Adrenal gland (tissue), 12 donors: ENCODE measurements around the gene KDM4B. TPM values are rescaled to one million over a fixed set of nuclear protein-coding genes. Genes with fewer than 3 reads are reported as not detected.

ENCODE experiments used
- DNase-seq, 7 donors: peaks; one replicate each; pipeline ENCODE4 v3.0.0-alpha.2; 2019 to 2020
- H3K27ac ChIP-seq, 5 donors: fragments of 200-600 bp; sonication (generic) in 4 of 5; 1 replicate in 3 of 5; 2 replicates in 2 of 5; pipeline versions ENCODE4 v1.5.1 to v1.8.0; 2016 to 2020; ENCODE audit warnings: mild to moderate bottlenecking in 1 of 5
- H3K27me3 ChIP-seq: fragments of 200-600 bp; 2 replicates; pipeline ENCODE4 v1.8.0; 2021
- H3K36me3 ChIP-seq, 2 donors: fragments of 200-600 bp; replicated peaks in 1 of 2; 1 replicate in 1 of 2; 2 replicates in 1 of 2; pipeline versions ENCODE4 v1.5.1 to v1.8.0; 2018 to 2022
- H3K4me1 ChIP-seq, 2 donors: fragments of 200-600 bp; replicated peaks in 1 of 2; 1 replicate in 1 of 2; 2 replicates in 1 of 2; pipeline versions ENCODE4 v1.5.1 to v1.8.0; 2018 to 2021
- H3K4me3 ChIP-seq, 4 donors: fragments of 200-600 bp; sonication (generic) in 3 of 4; one replicate each; pipeline ENCODE4 v1.5.1; 2016 to 2018
- H3K9me3 ChIP-seq, 3 donors: fragments of 200-600 bp; sonication (generic) in 1 of 3; replicated peaks in 1 of 3; 1 replicate in 2 of 3; 2 replicates in 1 of 3; pipeline versions ENCODE4 v1.5.1 to v1.8.0; 2016 to 2021
- CTCF ChIP-seq, 6 experiments: fragments of 450-650 bp in 4 of 6; fragments of 200-600 bp in 2 of 6; sonication (generic) in 1 of 6; IDR thresholded peaks; 1 replicate in 5 of 6; 2 replicates in 1 of 6; pipeline versions ENCODE4 v1.5.1 to v1.8.0; 2016 to 2021; ENCODE audit warnings: antibody characterized with exemption in 6 of 6, mild to moderate bottlenecking in 2 of 6, moderate library complexity in 1 of 6
- POLR2A ChIP-seq, 2 donors: fragments of 450-650 bp; IDR thresholded peaks; one replicate each; pipeline ENCODE4 v1.6.1; 2017; ENCODE audit warnings: antibody characterized with exemption in 2 of 2, mild to moderate bottlenecking in 2 of 2, moderate library complexity in 1 of 2
- WGBS, 4 donors: extraction: QIAGEN DNeasy Blood & Tissue Kit in 2 of 4; methylation state at CpG; one replicate each; pipeline versions ENCODE4 v1.1.5 to v1.1.7; 2013 to 2017; 5-methylcytosine and 5-hydroxymethylcytosine counted together
- intact Hi-C, 2 donors: fragments of 100-400 bp; cut with DNase I; formaldehyde crosslinking; loops; one replicate each; pipeline versions ENCODE4 v1.14.1 to v1.15.0; 2022 to 2023
- polyA plus RNA-seq, 3 donors: library from polyadenylated mRNA; stranded (reverse); fragments of 200-250 nt in 2 of 3; fragments of 350-450 nt in 1 of 3; fragmentation: Illumina TruSeq in 1 of 3; extraction: RNeasy Lipid Tissue Mini Kit (QIAGEN cat#74804) in 1 of 3; gene quantifications; one replicate each; pipeline ENCODE4 v1.2.3, GENCODE V29; 2013 to 2014
- total RNA-seq, 9 donors: library from RNA; depleted of rRNA in 4 of 9; stranded (reverse); fragments of >200 nt in 4 of 9; fragments of 120-200 nt in 1 of 9; fragmentation: NEBNext Ultra II Directional in 1 of 9; extraction: Animal tissue kit (Norgen Biotek cat#: 25700) in 1 of 9; gene quantifications; one replicate each; pipeline versions ENCODE4 v1.1.0 to v1.2.4, GENCODE V29; 2013 to 2023
- donor health status: healthy with polysubstance abuse.
- donor health status: Bipolar disorder and iron deficiency.
- donor health status: DM: yes; HTN: yes; CAD: no.
- donor health status: DM: no; HTN: no; CAD: no.
- donor health status: DM: no; HTN: no; CAD: no.
- donor health status: DM: yes; HTN: yes; CAD: no.

The KDM4B gene
- total and polyA plus RNA-seq, 12 donors, result 9.8 to 65.1 (median 39.9) TPM

- Histone ChIP-seq H3K27me3 (no peaks in the 10 kb centered on the region), H3K4me1 (peaks cover 14 to 16% of the 10 kb centered on the region in 2 donors), H3K27ac (peak overlapping the region in 1 of 5 donors; percentile 44), H3K36me3 (no peaks in the 10 kb centered on the region), H3K4me3 (no peak overlapping the region), H3K9me3 (peaks cover 0 to 10% (median 0%) of the 10 kb centered on the region in 3 donors)
- intact Hi-C loops, result no loop called here
- no peak for TF ChIP-seq CTCF (IDR thresholded peaks at IDR 0.05)
- no peak for TF ChIP-seq POLR2A (IDR thresholded peaks at IDR 0.05)
- 97 to 100% (median 99%) methylated on average over 3 of the region's 3 CpGs for WGBS, 4 donors
- DNase-seq, result no peak
Measured at GRCh38 chr19:5098646-5099045, 129.7 kb downstream of the KDM4B start.

GRCh38 chr19:5099701-5100221, 130.8 kb downstream of the KDM4B start:
- Histone ChIP-seq H3K4me3 (no peak overlapping the region), H3K27ac (no peak overlapping the region), H3K36me3 (no peaks in the 10 kb centered on the region), H3K27me3 (no peaks in the 10 kb centered on the region), H3K4me1 (peaks cover 17 to 18% of the 10 kb centered on the region in 2 donors), H3K9me3 (peaks cover 0 to 10% (median 0%) of the 10 kb centered on the region in 3 donors)
- TF ChIP-seq POLR2A (IDR thresholded peaks at IDR 0.05) (no peak), CTCF (IDR thresholded peaks at IDR 0.05) (no peak)
- DNase-seq, result no peak
- WGBS, 4 donors, result 86 to 99% (median 98%) methylated on average over 5 of the region's 5 CpGs
- intact Hi-C loops, result no loop called here

- Histone ChIP-seq H3K27ac (peak overlapping the region in 1 of 5 donors; percentile 81), H3K27me3 (no peaks in the 10 kb centered on the region), H3K4me1 (peaks cover 17 to 18% of the 10 kb centered on the region in 2 donors), H3K9me3 (peaks cover 0 to 10% (median 0%) of the 10 kb centered on the region in 3 donors), H3K36me3 (peaks cover 0 to 3% of the 10 kb centered on the region in 2 donors), H3K4me3 (no peak overlapping the region)
- intact Hi-C loops, result no loop called here
- no peak for TF ChIP-seq POLR2A (IDR thresholded peaks at IDR 0.05)
- TF ChIP-seq CTCF (IDR thresholded peaks at IDR 0.05), result no peak
- no peak for DNase-seq
- 95 to 99% (median 97%) methylated on average over 10 to 18 of the region's 18 CpGs for WGBS, 4 donors
Measured at GRCh38 chr19:5101871-5102270, 133.0 kb downstream of the KDM4B start.

- peaks cover 17 to 18% of the 10 kb centered on the region in 2 donors for H3K4me1 ChIP-seq
- peaks cover 0 to 10% (median 0%) of the 10 kb centered on the region in 3 donors for H3K9me3 ChIP-seq
- WGBS, 4 donors, result 87 to 95% (median 92%) methylated on average over 8 to 21 of the region's 21 CpGs
- H3K4me3 ChIP-seq, result no peak overlapping the region
- no peaks in the 10 kb centered on the region for H3K27me3 ChIP-seq
- intact Hi-C loops, result no loop called here
- peaks cover 0 to 3% of the 10 kb centered on the region in 2 donors for H3K36me3 ChIP-seq
- peak overlapping the region in 4 of 5 donors; percentile 28 to 81 (median 42) for H3K27ac ChIP-seq
- DNase-seq, result peak in 1 of 7 donors; percentile 80
- TF ChIP-seq CTCF (IDR thresholded peaks at IDR 0.05) (peak in 1 of 6 experiments; percentile 3), POLR2A (IDR thresholded peaks at IDR 0.05) (no peak)
Measured at GRCh38 chr19:5102520-5102919, 133.6 kb downstream of the KDM4B start.
